GM12874 (cell line): ENCODE data around the gene CIRBP.

Experiments
- CTCF ChIP-seq: IDR thresholded peaks from 2 replicates; pipeline ENCODE4 v1.5.1; 2011; ENCODE audit warnings: low read depth, mild to moderate bottlenecking, control low read depth, low read length, moderate library complexity; ENCODE audit not compliant: insufficient read depth

The CIRBP gene

DNA sequence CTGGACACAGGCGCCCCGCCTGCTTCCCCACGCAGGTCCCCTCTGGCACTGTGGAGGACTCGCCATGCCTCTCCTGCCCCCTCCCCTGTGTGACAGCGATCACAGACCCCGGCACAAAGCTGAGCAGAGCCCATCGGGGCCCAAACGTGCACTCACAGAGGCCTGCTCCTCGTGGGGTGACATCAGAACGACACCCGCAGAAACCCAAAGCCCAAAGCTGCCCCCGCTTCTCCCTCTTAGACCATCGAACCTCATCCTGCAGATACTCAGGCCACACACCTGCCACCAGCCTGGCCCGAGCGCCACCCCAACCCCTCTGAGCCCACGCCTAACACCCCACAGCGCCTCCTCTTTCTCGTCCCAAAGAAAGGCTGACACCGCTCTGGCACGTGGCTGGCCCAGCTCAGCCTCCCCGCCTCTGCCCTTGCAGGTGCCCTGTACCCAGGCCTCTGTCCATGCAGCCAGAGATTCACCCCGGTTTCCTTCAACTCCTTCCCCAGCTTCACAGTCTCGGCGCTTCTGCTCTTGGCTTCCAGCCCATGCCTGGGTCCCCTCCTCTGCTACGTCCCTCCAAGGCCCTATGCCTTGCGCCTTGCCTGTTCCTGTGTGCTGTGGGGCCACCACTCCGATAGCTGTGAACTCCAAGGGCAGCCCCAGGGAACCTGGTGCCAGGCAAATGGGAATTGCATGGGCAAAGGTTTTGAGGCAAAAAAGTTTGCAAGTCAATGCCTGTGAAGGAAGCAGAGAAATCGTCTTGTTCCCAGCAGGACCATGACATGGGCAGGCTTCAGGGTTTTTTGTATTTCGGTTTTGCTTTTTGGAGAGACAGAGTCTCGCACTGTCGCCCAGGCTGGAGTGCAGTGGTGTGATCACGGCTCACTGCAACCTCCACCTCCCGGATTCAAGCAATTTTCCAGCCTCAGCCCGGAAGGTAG is 30.5 kb upstream of the CIRBP start:
- no peak for TF ChIP-seq CTCF

DNA sequence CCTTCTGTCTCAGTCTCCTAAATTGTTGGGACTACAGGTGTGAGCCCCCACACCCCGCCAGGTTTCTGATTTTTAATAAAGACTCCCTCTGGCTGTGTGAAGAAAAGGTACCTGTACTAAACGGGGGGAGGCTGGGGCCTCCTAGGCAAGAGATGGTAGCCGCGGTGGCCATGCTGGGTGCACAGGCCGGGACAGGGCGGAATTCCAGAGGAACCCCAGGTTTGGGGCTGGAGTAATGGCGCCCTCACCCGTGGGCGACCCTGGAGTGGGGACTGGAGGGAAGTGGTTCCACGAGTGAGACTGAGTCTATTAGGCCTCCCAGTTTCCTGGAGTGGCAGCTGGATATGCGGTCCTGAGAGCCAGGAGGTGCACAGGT is 29.7 kb upstream of the CIRBP start:
- no peak for TF ChIP-seq CTCF

- TF ChIP-seq CTCF, result peak; percentile 94
Measured at GRCh38 chr19:1239796-1240737, 29.1 kb upstream of the CIRBP start.

- no peak for TF ChIP-seq CTCF
Measured at GRCh38 chr19:1240925-1241324, 28.2 kb upstream of the CIRBP start.

DNA sequence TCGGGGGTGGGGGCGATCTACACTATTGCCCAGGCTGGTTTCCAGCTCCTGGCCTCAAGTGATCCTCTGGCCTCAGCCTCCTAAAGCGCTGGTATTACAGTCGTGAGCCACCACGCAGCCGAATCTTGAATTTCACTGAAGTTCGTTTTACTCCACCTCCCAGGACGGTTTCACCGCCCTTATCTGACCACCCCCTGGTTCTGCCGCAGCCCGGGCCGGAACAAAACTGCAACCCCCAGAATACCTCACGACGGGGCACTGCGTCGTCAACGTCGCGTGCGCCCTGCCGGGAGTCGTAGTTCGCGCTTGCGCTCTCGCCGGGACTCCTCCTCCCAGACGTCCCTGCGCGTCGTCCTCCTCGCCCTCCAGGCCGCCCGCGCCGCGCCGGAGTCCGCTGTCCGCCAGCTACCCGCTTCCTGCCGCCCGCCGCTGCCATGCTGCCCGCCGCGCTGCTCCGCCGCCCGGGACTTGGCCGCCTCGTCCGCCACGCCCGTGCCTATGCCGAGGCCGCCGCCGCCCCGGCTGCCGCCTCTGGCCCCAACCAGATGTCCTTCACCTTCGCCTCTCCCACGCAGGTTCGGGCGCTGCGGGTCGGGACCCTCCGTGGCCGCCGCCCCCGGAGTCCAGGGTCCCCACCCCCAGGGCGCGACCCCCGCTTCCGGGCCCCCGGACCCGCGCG is 27.6 kb upstream of the CIRBP start, which contains the start of gene ATP5F1D:
Gene ATP5F1D, plus strand, starts transcription at position 335 of the 679 bp plus-strand sequence. Its CDS starts 100 bp downstream, at position 435.
- no peak for TF ChIP-seq CTCF

- peak; percentile 98 for TF ChIP-seq CTCF
Measured at GRCh38 chr19:1243768-1244692, 25.1 kb upstream of the CIRBP start.
